ENCODE measurements around the gene KRT6C. TPM values are rescaled to one million over a fixed set of nuclear protein-coding genes. Genes with fewer than 3 reads are reported as not detected.

KRT6C gene
- total and polyA plus RNA-seq, 10 donors = 0.03 to 0.07 (median 0.06) TPM; not detected in 7

DNA sequence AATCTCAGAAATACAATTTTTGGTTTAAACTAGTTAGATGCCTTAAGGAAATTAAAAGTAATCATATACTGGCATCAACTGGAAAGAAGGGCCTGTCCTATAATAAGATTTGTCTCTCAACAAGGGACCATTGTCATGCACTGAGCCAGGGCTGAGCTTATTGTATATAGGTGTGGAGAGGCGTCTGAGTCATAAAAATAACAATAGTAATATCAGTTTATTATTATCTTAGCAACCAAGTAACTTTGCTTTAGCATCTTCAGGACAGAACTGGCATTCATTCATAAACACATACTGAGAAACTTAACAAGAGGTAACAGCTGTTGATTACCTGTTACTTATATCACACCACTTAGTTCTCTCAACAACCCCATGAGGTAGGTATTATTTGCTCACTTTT lies 46.5 kb downstream of the KRT6C start:
- no peak overlapping the region for H3K4me3 ChIP-seq
- no peaks in the 10 kb centered on the region for H3K36me3 ChIP-seq
- H3K27ac ChIP-seq = no peak overlapping the region
- H3K9me3 ChIP-seq = no peaks in the 10 kb centered on the region
- WGBS, 5 donors = 73 to 83% (median 78%) methylated on average over 1 of the region's 1 CpG
- DNase-seq = no peak
- H3K4me1 ChIP-seq = no peaks in the 10 kb centered on the region
- H3K27me3 ChIP-seq (replicated peaks in 1 of 7) = peaks cover 0 to 50% (median 0%) of the 10 kb centered on the region in 7 donors
- TF ChIP-seq POLR2AphosphoS5 (IDR thresholded peaks at IDR 0.05) = no peak
- TF ChIP-seq CTCF (IDR thresholded peaks at IDR 0.05 in 8 of 11, conservative IDR thresholded peaks at IDR 0.05 in 3 of 11) = no peak
- TF ChIP-seq POLR2A (IDR thresholded peaks at IDR 0.05) = no peak
- intact Hi-C loops (cut with DNase I; ENCODE audit: low total_unique reads) = no loop called here

DNA sequence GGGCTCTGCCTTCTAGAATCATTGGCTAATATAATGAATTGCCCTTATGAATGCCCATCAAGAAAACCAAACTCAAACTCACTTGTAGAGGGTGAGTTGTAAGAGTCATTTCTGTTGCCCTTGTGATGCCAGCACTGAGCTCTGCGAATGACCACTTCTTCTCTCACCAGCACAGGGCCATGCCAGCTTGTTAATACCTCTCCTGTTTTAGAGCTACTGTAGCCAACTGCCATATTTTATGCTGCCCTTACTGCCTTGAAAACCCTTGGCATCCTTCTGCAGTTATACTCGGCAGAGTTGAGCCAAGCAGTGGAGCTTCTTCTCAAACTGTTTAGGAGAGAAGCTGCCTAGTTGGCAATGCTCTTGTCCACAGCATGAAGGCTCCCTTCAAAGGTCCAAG lies 47.6 kb downstream of the KRT6C start:
- Histone ChIP-seq H3K4me1 (no peaks in the 10 kb centered on the region), H3K27me3 (replicated peaks in 1 of 7) (peaks cover 0 to 45% (median 0%) of the 10 kb centered on the region in 7 donors), H3K36me3 (no peaks in the 10 kb centered on the region), H3K27ac (no peak overlapping the region), H3K4me3 (no peak overlapping the region), H3K9me3 (no peaks in the 10 kb centered on the region)
- intact Hi-C loops (cut with DNase I; ENCODE audit: low total_unique reads) = no loop called here
- 87 to 95% (median 90%) methylated on average over 2 of the region's 2 CpGs for WGBS, 5 donors
- TF ChIP-seq POLR2A (IDR thresholded peaks at IDR 0.05) = no peak
- no peak for TF ChIP-seq CTCF (IDR thresholded peaks at IDR 0.05 in 8 of 11, conservative IDR thresholded peaks at IDR 0.05 in 3 of 11)
- TF ChIP-seq POLR2AphosphoS5 (IDR thresholded peaks at IDR 0.05) = no peak
- DNase-seq = no peak

- peak; percentile 32 for DNase-seq
- no peak overlapping the region for H3K27ac ChIP-seq
- WGBS, 5 donors = 79 to 91% (median 85%) methylated on average over 5 of the region's 5 CpGs
- peaks cover 0 to 39% (median 0%) of the 10 kb centered on the region in 7 donors for H3K27me3 ChIP-seq (replicated peaks in 1 of 7)
- no peaks in the 10 kb centered on the region for H3K4me1 ChIP-seq
- H3K9me3 ChIP-seq = no peaks in the 10 kb centered on the region
- intact Hi-C loops (cut with DNase I; ENCODE audit: low total_unique reads) = no loop called here
- no peaks in the 10 kb centered on the region for H3K36me3 ChIP-seq
- no peak for TF ChIP-seq POLR2A (IDR thresholded peaks at IDR 0.05)
- TF ChIP-seq POLR2AphosphoS5 (IDR thresholded peaks at IDR 0.05) = no peak
- no peak for TF ChIP-seq CTCF (IDR thresholded peaks at IDR 0.05 in 8 of 11, conservative IDR thresholded peaks at IDR 0.05 in 3 of 11)
- H3K4me3 ChIP-seq = no peak overlapping the region
These were observed 48.1 kb downstream of the KRT6C start for GRCh38 chr12:52425466-52425865.

DNA sequence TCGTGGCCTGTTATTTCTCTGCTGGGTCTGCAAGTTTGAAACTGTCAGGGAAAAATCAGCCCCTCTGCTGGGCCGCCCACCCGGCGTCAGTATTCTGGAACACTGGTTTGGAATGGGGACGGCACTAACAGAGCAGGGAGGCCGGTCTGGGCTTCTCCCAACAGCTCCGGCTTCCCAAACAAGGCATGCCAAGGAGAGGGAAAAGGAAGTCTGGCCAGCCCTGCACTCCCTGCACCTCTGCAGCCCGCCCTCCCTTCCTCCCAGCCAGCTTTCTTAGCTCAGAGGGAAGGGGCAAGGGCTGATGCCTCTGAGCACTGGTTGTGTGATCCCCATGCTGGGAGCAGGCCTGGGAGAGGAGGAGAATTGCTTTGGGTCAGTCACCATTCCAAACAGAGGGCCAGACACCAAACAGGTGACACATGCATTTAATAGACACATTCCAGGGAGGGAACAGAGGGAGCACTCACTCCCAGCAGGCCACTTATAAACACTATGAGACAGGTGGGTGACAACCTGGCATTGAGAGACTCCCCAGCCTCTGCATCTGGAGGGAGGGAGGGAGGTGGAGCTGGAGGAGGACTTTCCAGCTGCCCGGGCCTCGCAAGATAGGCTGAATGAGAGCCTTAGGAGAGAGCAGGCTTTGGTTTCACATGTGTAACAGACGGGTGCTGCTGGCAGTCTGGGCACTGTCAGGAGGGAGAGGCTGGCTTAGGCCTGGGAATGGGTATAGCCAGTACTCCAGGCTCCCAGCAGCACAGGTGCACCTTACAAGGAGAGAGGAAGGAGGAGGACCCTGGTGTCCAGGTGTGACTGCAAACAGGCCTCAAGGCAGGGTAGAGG lies 49.7 kb downstream of the KRT6C start:
- no peaks in the 10 kb centered on the region for H3K36me3 ChIP-seq
- no peak for TF ChIP-seq POLR2AphosphoS5 (IDR thresholded peaks at IDR 0.05)
- TF ChIP-seq POLR2A (IDR thresholded peaks at IDR 0.05) = no peak
- no peak for TF ChIP-seq CTCF (IDR thresholded peaks at IDR 0.05 in 8 of 11, conservative IDR thresholded peaks at IDR 0.05 in 3 of 11)
- H3K27ac ChIP-seq = peak overlapping the region in 7 of 8 donors; percentile 38 to 77 (median 68)
- no peaks in the 10 kb centered on the region for H3K4me1 ChIP-seq
- intact Hi-C loops (cut with DNase I; ENCODE audit: low total_unique reads) = no loop called here
- DNase-seq = peak; percentile 64
- H3K27me3 ChIP-seq (replicated peaks in 1 of 7) = peaks cover 0 to 26% (median 0%) of the 10 kb centered on the region in 7 donors
- no peak overlapping the region for H3K4me3 ChIP-seq
- WGBS, 5 donors = 53 to 76% (median 71%) methylated on average over 10 to 11 of the region's 11 CpGs
- no peaks in the 10 kb centered on the region for H3K9me3 ChIP-seq
